GM23248 (cell line): ENCODE measurements around the gene EML4. TPM values are rescaled to one million over a fixed set of nuclear protein-coding genes. Genes with fewer than 3 reads are reported as not detected.
A peak's percentile ranks its signal among the peaks of the same experiment; 100 is the strongest.
"Not testable (repeated sequence)": the region's sequence is repeated elsewhere in the genome, so short reads cannot be mapped to it uniquely, and the experiment has no call there.

Source experiments
- DNase-seq: peaks from one replicate; pipeline ENCODE4 v3.0.0-alpha.2; 2015
- H2AFZ ChIP-seq: fragments of 200-600 bp; sonication (generic); 2 replicates; pipeline ENCODE4 v1.6.1; 2016; ENCODE audit warnings: antibody characterized with exemption
- H3F3A ChIP-seq: fragments of 200-600 bp; sonication (generic); 2 replicates; pipeline ENCODE4 v1.6.1; 2016; ENCODE audit warnings: mild to moderate bottlenecking, antibody characterized with exemption, mixed run types; ENCODE audit not compliant: insufficient read depth
- H3K27ac ChIP-seq: fragments of 200-600 bp; sonication (generic); 2 replicates; pipeline ENCODE4 v1.5.1; 2016; ENCODE audit warnings: mild to moderate bottlenecking
- H3K27me3 ChIP-seq: fragments of 200-600 bp; sonication (generic); replicated peaks from 2 replicates; pipeline ENCODE4 v1.6.1; 2016; ENCODE audit warnings: mild to moderate bottlenecking; ENCODE audit not compliant: insufficient read depth
- H3K36me3 ChIP-seq: fragments of 200-600 bp; sonication (generic); 2 replicates; pipeline ENCODE4 v1.6.1; 2016; ENCODE audit warnings: low read depth, mild to moderate bottlenecking
- H3K4me1 ChIP-seq: fragments of 200-600 bp; sonication (generic); 2 replicates; pipeline ENCODE4 v1.6.1; 2016; ENCODE audit warnings: mild to moderate bottlenecking; ENCODE audit not compliant: insufficient read depth
- H3K4me2 ChIP-seq: fragments of 200-600 bp; sonication (generic); one replicate; pipeline ENCODE4 v1.6.1; 2016; ENCODE audit warnings: mild to moderate bottlenecking; ENCODE audit not compliant: unreplicated experiment
- H3K4me3 ChIP-seq: fragments of 200-600 bp; sonication (generic); 2 replicates; pipeline ENCODE4 v1.5.1; 2016; ENCODE audit warnings: mild to moderate bottlenecking
- H3K79me2 ChIP-seq: fragments of 200-600 bp; sonication (generic); 2 replicates; pipeline ENCODE4 v1.6.1; 2016; ENCODE audit warnings: mild to moderate bottlenecking; ENCODE audit not compliant: insufficient read depth
- H3K9ac ChIP-seq: fragments of 200-600 bp; sonication (generic); 2 replicates; pipeline ENCODE4 v1.6.1; 2016; ENCODE audit warnings: mild to moderate bottlenecking
- H3K9me2 ChIP-seq: fragments of 200-600 bp; sonication (generic); 2 replicates; pipeline ENCODE4 v1.6.1; 2016; ENCODE audit warnings: mixed run types, mild to moderate bottlenecking, moderate library complexity; ENCODE audit not compliant: insufficient read depth
- H3K9me3 ChIP-seq: fragments of 200-600 bp; sonication (generic); one replicate; pipeline ENCODE4 v1.6.1; 2017; ENCODE audit warnings: low read depth
- H4K20me1 ChIP-seq: fragments of 200-600 bp; sonication (generic); 2 replicates; pipeline ENCODE4 v1.6.0; 2016; ENCODE audit not compliant: insufficient read depth
- EZH2 ChIP-seq: fragments of 200-600 bp; sonication (generic); IDR thresholded peaks from 2 replicates; pipeline ENCODE4 v1.6.1; 2018; ENCODE audit warnings: antibody characterized with exemption, mild to moderate bottlenecking; ENCODE audit not compliant: insufficient read depth, poor library complexity, severe bottlenecking
- EZH2phosphoT487 ChIP-seq: fragments of 200-600 bp; sonication (generic); IDR thresholded peaks from 2 replicates; pipeline ENCODE4 v1.6.1; 2018; ENCODE audit warnings: antibody characterized with exemption, moderate library complexity, mild to moderate bottlenecking, low read depth; ENCODE audit not compliant: insufficient read depth
- WGBS, 2 experiments: methylation state at CpG; one replicate each; pipeline ENCODE4 v1.1.6; 2015 to 2017; ENCODE audit warnings: low lambda C conversion rate in 2 of 2, low coverage in 1 of 2; ENCODE audit errors: missing lambda C conversion rate in 2 of 2; 5-methylcytosine and 5-hydroxymethylcytosine counted together
- in situ Hi-C: fragments of 300-500 bp; cut with MboI; formaldehyde crosslinking; loops from 2 replicates; pipeline ENCODE4 v1.15.0; 2020
- polyA plus RNA-seq: library from polyadenylated mRNA; unstranded; fragments of >200 nt; fragmentation: Nextera tagmentation; extraction: Ambion mirVana; gene quantifications from 2 replicates; pipeline ENCODE4 v1.2.1, GENCODE V29; 2016
- total RNA-seq: library from RNA; depleted of rRNA; stranded (reverse); fragments of >200 nt; shearing (Covaris generic); gene quantifications from 2 replicates; pipeline ENCODE4 v1.2.3, GENCODE V29; 2014

Gene EML4
- total and polyA plus RNA-seq, 2 experiments from 2014 or later, result 19.3 to 21.7 TPM

GRCh38 chr2:42125841-42126594 is 43.1 kb upstream of the EML4 start:
- Histone ChIP-seq H3K36me3 (no peaks in the 10 kb centered on the region), H4K20me1 (no peaks in the 10 kb centered on the region), H3K79me2 (no peaks in the 10 kb centered on the region), H3K4me1 (peaks cover 27% of the 10 kb centered on the region), H3K9ac (no peak overlapping the region), H2AFZ (0 out of 2 replicates have a peak overlapping the region, but pooled peaks have one; percentile 39), H3K9me2 (no peaks in the 10 kb centered on the region), H3K4me2 (peak overlapping the region; percentile 30), H3K27me3 (no peaks in the 10 kb centered on the region), H3K9me3 (no peaks in the 10 kb centered on the region), H3K4me3 (no peak overlapping the region), H3F3A (peaks cover 22% of the 10 kb centered on the region), H3K27ac (no peak overlapping the region)
- 15 to 16% methylated on average over 10 of the region's 10 CpGs for WGBS, 2 experiments
- in situ Hi-C loops, result no loop called here
- DNase-seq, result peak; percentile 40
- no peak for TF ChIP-seq EZH2phosphoT487
- TF ChIP-seq EZH2, result no peak

GRCh38 chr2:42126873-42127272 is 42.3 kb upstream of the EML4 start:
- DNase-seq, H3K79me2 ChIP-seq, in situ Hi-C loops: not testable (repeated sequence)

GRCh38 chr2:42127425-42128424 is 41.4 kb upstream of the EML4 start:
- Histone ChIP-seq H3K36me3 (no peaks in the 10 kb centered on the region), H3K4me1 (peaks cover 38% of the 10 kb centered on the region), H3K4me2 (no peak overlapping the region), H4K20me1 (no peaks in the 10 kb centered on the region), H3K27me3 (no peaks in the 10 kb centered on the region), H3F3A (peaks cover 37% of the 10 kb centered on the region), H2AFZ (no peak overlapping the region), H3K4me3 (no peak overlapping the region), H3K9me2 (no peaks in the 10 kb centered on the region), H3K79me2 (no peaks in the 10 kb centered on the region), H3K9ac (no peak overlapping the region), H3K27ac (no peak overlapping the region), H3K9me3 (no peaks in the 10 kb centered on the region)
- TF ChIP-seq EZH2phosphoT487, result no peak
- no peak for TF ChIP-seq EZH2
- in situ Hi-C loops, result no loop called here
- no peak for DNase-seq
- 87 to 91% methylated on average over 5 of the region's 5 CpGs for WGBS, 2 experiments

More at GRCh38 chr2:42126873-42127272, 42.3 kb upstream of the EML4 start:
- H3K9me2 ChIP-seq, H3K4me2 ChIP-seq, H3K9ac ChIP-seq, H3K27me3 ChIP-seq, H3K36me3 ChIP-seq, H3K4me3 ChIP-seq, H4K20me1 ChIP-seq, H3K27ac ChIP-seq, H2AFZ ChIP-seq, H3K9me3 ChIP-seq: not testable (repeated sequence)
- H3K4me1 ChIP-seq, result peaks cover 31% of the 10 kb centered on the region
- 95% methylated on average over 10 of the region's 10 CpGs for WGBS, 2 experiments
- peaks cover 30% of the 10 kb centered on the region for H3F3A ChIP-seq

GRCh38 chr2:42128721-42129486 is 40.2 kb upstream of the EML4 start:
- no peaks in the 10 kb centered on the region for H3K36me3 ChIP-seq
- in situ Hi-C loops, result no loop called here
- peaks cover 47% of the 10 kb centered on the region for H3K4me1 ChIP-seq
- H4K20me1 ChIP-seq, result no peaks in the 10 kb centered on the region
- H3K4me3 ChIP-seq, result no peak overlapping the region
- peaks cover 45% of the 10 kb centered on the region for H3F3A ChIP-seq
- peak overlapping the region; percentile 43 for H3K27ac ChIP-seq
- H3K27me3 ChIP-seq, result no peaks in the 10 kb centered on the region
- 16 to 22% methylated on average over 7 of the region's 7 CpGs for WGBS, 2 experiments
- H3K4me2 ChIP-seq, result peak overlapping the region; percentile 46
- no peaks in the 10 kb centered on the region for H3K79me2 ChIP-seq
- TF ChIP-seq EZH2phosphoT487, result peak; percentile 90
- TF ChIP-seq EZH2, result no peak
- DNase-seq, result peak; percentile 82
- no peak overlapping the region for H2AFZ ChIP-seq
- no peaks in the 10 kb centered on the region for H3K9me3 ChIP-seq
- H3K9me2 ChIP-seq, result no peaks in the 10 kb centered on the region
- H3K9ac ChIP-seq, result peak overlapping the region; percentile 20; the same call in 1 of the 2 replicates
